GM12878 (cell line): ENCODE data around the gene HOXA2. TPM values are rescaled to one million over a fixed set of nuclear protein-coding genes. Genes with fewer than 3 reads are reported as not detected.

ENCODE experiments used
- ATAC-seq: fragments of 200-7000 bp; cut with Tn5 transposase; 3 replicates; pipeline ENCODE4 v1.9.1; 2020; ENCODE audit warnings: mild to moderate bottlenecking, moderate library complexity
- BruUV-seq: library from RNA; stranded (reverse); fragments of 400-500 nt; replicated peaks from 2 replicates; lab custom pipeline; 2021; lab: Mats Ljungman, UMichigan
- CTCF ChIA-PET: fragments of 300-600 bp; sonication (Branson Sonifier 250); formaldehyde crosslinking; extraction: SDS; loops from one replicate; lab custom pipeline; 2021; ENCODE audit warnings: inconsistent platforms; lab: Yijun Ruan, JAX
- POLR2A ChIA-PET: fragments of 350-600 bp; formaldehyde crosslinking; extraction: SDS; loops from one replicate; lab custom pipeline; 2021; ENCODE audit warnings: inconsistent platforms; lab: Charles Lee
- RAD21 ChIA-PET: fragments of 300-600 bp; sonication (Branson Sonifier 250); formaldehyde crosslinking; loops from one replicate; lab custom pipeline; 2023; ENCODE audit warnings: antibody characterized with exemption; ENCODE audit not compliant: unreplicated experiment; lab: Charles Lee
- SMC1A ChIA-PET: fragments of 300-600 bp; sonication (Branson Sonifier 250); formaldehyde crosslinking; loops from one replicate; lab custom pipeline; 2023; ENCODE audit not compliant: unreplicated experiment, uncharacterized antibody; lab: Charles Lee
- DNase-seq: peaks from one replicate; pipeline ENCODE4 v3.0.0-alpha.2; 2011; ENCODE audit warnings: low read depth, low spot score
- FAIRE-seq: peaks from 3 replicates; lab custom pipeline; 2011; peaks lifted over from hg19 to GRCh38; lab: Jason Lieb, UNC
- H2AFZ ChIP-seq: 2 replicates; pipeline ENCODE4 v1.6.0; 2011; ENCODE audit warnings: low read depth, low read length, control low read depth; ENCODE audit not compliant: control insufficient read depth
- H3K27ac ChIP-seq: 2 replicates; pipeline ENCODE4 v1.5.1; 2011; ENCODE audit warnings: control low read depth; ENCODE audit not compliant: control insufficient read depth, insufficient read depth
- H3K27me3 ChIP-seq, 2 experiments: replicated peaks in 1 of 2; 2 replicates each; pipeline versions ENCODE4 v1.6.0 to v1.6.1; 2011; ENCODE audit warnings: low read length in 1 of 2; ENCODE audit not compliant: control insufficient read depth in 2 of 2, insufficient read depth in 2 of 2
- H3K36me3 ChIP-seq, 2 experiments: 2 replicates each; pipeline ENCODE4 v1.5.1; 2011; ENCODE audit warnings: low read length in 1 of 2; ENCODE audit not compliant: control insufficient read depth in 2 of 2, insufficient read depth in 2 of 2
- H3K4me1 ChIP-seq: 2 replicates; pipeline ENCODE4 v1.6.1; 2011; ENCODE audit warnings: mild to moderate bottlenecking, low read length, moderate library complexity, mixed read lengths; ENCODE audit not compliant: control insufficient read depth, insufficient read depth
- H3K4me2 ChIP-seq: 2 replicates; pipeline ENCODE4 v1.6.0; 2011; ENCODE audit warnings: control low read depth; ENCODE audit not compliant: control insufficient read depth, insufficient read depth
- H3K4me3 ChIP-seq: fragments of 200-600 bp; sonication (generic); 2 replicates; pipeline ENCODE4 v1.5.1; 2016
- H3K79me2 ChIP-seq: 2 replicates; pipeline ENCODE4 v1.6.0; 2011; ENCODE audit warnings: low read length; ENCODE audit not compliant: control insufficient read depth, insufficient read depth
- H3K9ac ChIP-seq: 2 replicates; pipeline ENCODE4 v1.8.0; 2011; ENCODE audit warnings: low read length, control low read depth, mixed read lengths; ENCODE audit not compliant: control insufficient read depth, insufficient read depth
- H3K9me3 ChIP-seq: replicated peaks from 3 replicates; pipeline ENCODE4 v1.5.1; 2011; ENCODE audit warnings: mild to moderate bottlenecking, low read length; ENCODE audit not compliant: control insufficient read depth, insufficient read depth
- H4K20me1 ChIP-seq: 2 replicates; pipeline ENCODE4 v1.6.0; 2011; ENCODE audit not compliant: control insufficient read depth, insufficient read depth
- DPF2 ChIP-seq: fragments of 450-650 bp; IDR thresholded peaks from 2 replicates; pipeline ENCODE4 v1.6.1; 2017; ENCODE audit warnings: mild to moderate bottlenecking
- EED ChIP-seq: sonication (generic); IDR thresholded peaks from 2 replicates; pipeline ENCODE4 v1.6.1; 2016; ENCODE audit warnings: antibody characterized with exemption, low read depth
- POU2F2 ChIP-seq: IDR thresholded peaks from 3 replicates; pipeline ENCODE4 v1.6.1; 2011; ENCODE audit warnings: low read depth, mild to moderate bottlenecking, low read length, borderline replicate concordance
- SMC3 ChIP-seq: IDR thresholded peaks from 2 replicates; pipeline ENCODE4 v1.6.1; 2011; ENCODE audit warnings: low read length, improper control_type of control experiment, borderline replicate concordance
- SREBF2 ChIP-seq: IDR thresholded peaks from 2 replicates; pipeline ENCODE4 v1.6.1; 2012; ENCODE audit warnings: mild to moderate bottlenecking, low read length
- SUPT20H ChIP-seq: IDR thresholded peaks from 2 replicates; pipeline ENCODE4 v1.6.1; 2011; ENCODE audit warnings: low read depth, mild to moderate bottlenecking, low read length, moderate library complexity, borderline replicate concordance; ENCODE audit not compliant: control insufficient read depth
- TAF1 ChIP-seq: IDR thresholded peaks from 2 replicates; pipeline ENCODE4 v1.6.1; 2011; ENCODE audit warnings: mild to moderate bottlenecking, low read depth, low read length, borderline replicate concordance
- WGBS: methylation state at CpG from one replicate; pipeline ENCODE4 v1.1.6; 2016; ENCODE audit warnings: low lambda C conversion rate; ENCODE audit not compliant: insufficient replicate concordance, insufficient coverage; ENCODE audit errors: missing lambda C conversion rate; 5-methylcytosine and 5-hydroxymethylcytosine counted together
- in situ Hi-C: fragments of 300-500 bp; cut with MboI; formaldehyde crosslinking; loops from 9 replicates; pipeline ENCODE4 v1.14.3; 2018; ENCODE audit warnings: mixed read lengths
- intact Hi-C: fragments of 100-400 bp; cut with micrococcal nuclease; formaldehyde crosslinking; loops from one replicate; pipeline ENCODE4 v1.14.2; 2022; ENCODE audit not compliant: unreplicated experiment
- polyA plus RNA-seq, 11 experiments: library from polyadenylated mRNA; depleted of rRNA in 4 of 11; unstranded in 6 of 11; stranded (reverse) in 5 of 11; fragments of >200 nt; fragmentation: Nextera tagmentation in 4 of 11; fragmentation: Illumina TruSeq in 1 of 11; extraction: Ambion mirVana in 4 of 11; extraction: Trizol in 1 of 11; gene quantifications; 1 replicate in 1 of 11; 2 replicates in 10 of 11; pipeline versions ENCODE4 v1.2.1 to v1.2.3, GENCODE V29; 2011 to 2016; ENCODE audit warnings: inconsistent platforms in 2 of 11, missing spikeins in 2 of 11, low read depth in 1 of 11
- total RNA-seq, 4 experiments: library from RNA; depleted of rRNA in 3 of 4; stranded (reverse); fragments of >200 nt in 3 of 4; fragmentation: Illumina TruSeq in 1 of 4; extraction: Trizol in 1 of 4; gene quantifications; 2 replicates each; pipeline versions ENCODE4 v1.2.1 to v1.2.3, GENCODE V29; 2013 to 2021

HOXA2 gene
- total and polyA plus RNA-seq, 10 of the 15 experiments (the other 5 are each of a cell fraction or from before 2014, with no cell fraction given): not detected

GRCh38 chr7:27105301-27106031, 3.0 kb upstream of the HOXA2 start:
- TF ChIP-seq SUPT20H (no peak), DPF2 (no peak), SREBF2 (no peak), EED (no peak), POU2F2 (no peak), TAF1 (no peak), SMC3 (no peak)
- TF ChIP-seq, all 136 proteins: peak for 0
- Histone ChIP-seq H2AFZ (no peak overlapping the region), H3K9me3 (no peaks in the 10 kb centered on the region; the same call in 2 of the 3 replicates), H3K4me1 (no peaks in the 10 kb centered on the region), H3K4me2 (no peak overlapping the region), H3K36me3 (no peaks in the 10 kb centered on the region), H3K9ac (no peak overlapping the region), H3K79me2 (no peaks in the 10 kb centered on the region), H3K4me3 (no peak overlapping the region), H4K20me1 (no peaks in the 10 kb centered on the region), H3K27me3 (peaks cover 4% of the 10 kb centered on the region in 2 experiments), H3K27ac (no peak overlapping the region)
- no peak for ATAC-seq
- no peak for FAIRE-seq
- DNase-seq: no peak
- ChIA-PET POLR2A (no interaction called here), RAD21 (interaction anchor here (1.0 kb wide), 1 partner anchor 9 kb away, joined by 3 read pairs; no protein-coding TSS in a partner anchor), CTCF (interaction anchor here (1.3 kb wide), 1 partner anchor 9 kb away, joined by 3 read pairs; no protein-coding TSS in a partner anchor), SMC1A (interaction anchor here (1.2 to 1.5 kb wide), 3 partner anchors 22 to 249 kb away, joined by 3 to 4 read pairs (median 4); no protein-coding TSS in a partner anchor)
- 61% methylated on average over 13 of the region's 13 CpGs for WGBS
- BruUV-seq: no TSS peak
- intact Hi-C loops (no loop called here), in situ Hi-C loops (no loop called here)
